ENCODE measurements around the gene PCARE.
"Not testable (repeated sequence)": the region's sequence is repeated elsewhere in the genome, so short reads cannot be mapped to it uniquely, and the experiment has no call there.

PCARE gene

GRCh38 chr2:29090311-29090710 lies 16.0 kb upstream of the PCARE start:
- DNase-seq: not testable (repeated sequence)

- no peak for DNase-seq
Measured at GRCh38 chr2:29084554-29084953, 10.2 kb upstream of the PCARE start.

GRCh38 chr2:29082804-29083495 lies 8.6 kb upstream of the PCARE start:
- no peak for DNase-seq

- DNase-seq: no peak
Measured at GRCh38 chr2:29080886-29081743, 6.8 kb upstream of the PCARE start.

- no peak for DNase-seq
Measured at GRCh38 chr2:29079887-29080286, 5.6 kb upstream of the PCARE start.

- DNase-seq: no peak
Measured at GRCh38 chr2:29075894-29076705, 1.8 kb upstream of the PCARE start.

GRCh38 chr2:29073933-29074332 lies 390 bp downstream of the PCARE start:
- DNase-seq: no peak

- DNase-seq: no peak
Measured at GRCh38 chr2:29072971-29073725, 1.2 kb downstream of the PCARE start.

GRCh38 chr2:29072251-29072650 lies 2.1 kb downstream of the PCARE start:
- no peak for DNase-seq

- no peak for DNase-seq
Measured at GRCh38 chr2:29071032-29071975, 3.0 kb downstream of the PCARE start.

GRCh38 chr2:29070526-29070925 lies 3.8 kb downstream of the PCARE start:
- no peak for DNase-seq

GRCh38 chr2:29068513-29068912 lies 5.8 kb downstream of the PCARE start:
- DNase-seq: no peak

- DNase-seq: no peak
Measured at GRCh38 chr2:29066997-29067605, 7.2 kb downstream of the PCARE start.

- DNase-seq: no peak
Measured at GRCh38 chr2:29066271-29066860, 8.0 kb downstream of the PCARE start.

- no peak for DNase-seq
Measured at GRCh38 chr2:29065068-29065811, 9.1 kb downstream of the PCARE start.

- DNase-seq: no peak
Measured at GRCh38 chr2:29064746-29065067, 9.6 kb downstream of the PCARE start.

GRCh38 chr2:29064346-29064715 lies 10.0 kb downstream of the PCARE start:
- no peak for DNase-seq

- DNase-seq: no peak
Measured at GRCh38 chr2:29063646-29064345, 10.5 kb downstream of the PCARE start.

GRCh38 chr2:29063056-29063455 lies 11.3 kb downstream of the PCARE start:
- DNase-seq: no peak

Data from CD4-positive, alpha-beta T cell treated with Interleukin-6 for 4 hours (primary cell).